Esophagus muscularis mucosa (tissue), 3 donors: ENCODE measurements around the gene DPPA5.

Experiments used
- POLR2A ChIP-seq: fragments of 450-650 bp; IDR thresholded peaks from one replicate; pipeline ENCODE4 v1.6.1; 2017; ENCODE audit warnings: antibody characterized with exemption, moderate library complexity, mild to moderate bottlenecking, low read depth
- POLR2AphosphoS5 ChIP-seq, 2 donors: sonication (generic); formaldehyde crosslinking; IDR thresholded peaks; one replicate each; pipeline ENCODE4 v1.6.1; 2017; ENCODE audit warnings: antibody characterized with exemption in 2 of 2
- TF ChIP-seq, protein P1 (sequence below), 3 experiments: fragments of 200-600 bp in 2 of 3; fragments of 450-650 bp in 1 of 3; sonication (generic) in 2 of 3; IDR thresholded peaks; one replicate each; pipeline ENCODE4 v1.5.1; 2017 to 2019; ENCODE audit warnings: antibody characterized with exemption in 3 of 3, mild to moderate bottlenecking in 2 of 3, moderate library complexity in 1 of 3

DNA sequence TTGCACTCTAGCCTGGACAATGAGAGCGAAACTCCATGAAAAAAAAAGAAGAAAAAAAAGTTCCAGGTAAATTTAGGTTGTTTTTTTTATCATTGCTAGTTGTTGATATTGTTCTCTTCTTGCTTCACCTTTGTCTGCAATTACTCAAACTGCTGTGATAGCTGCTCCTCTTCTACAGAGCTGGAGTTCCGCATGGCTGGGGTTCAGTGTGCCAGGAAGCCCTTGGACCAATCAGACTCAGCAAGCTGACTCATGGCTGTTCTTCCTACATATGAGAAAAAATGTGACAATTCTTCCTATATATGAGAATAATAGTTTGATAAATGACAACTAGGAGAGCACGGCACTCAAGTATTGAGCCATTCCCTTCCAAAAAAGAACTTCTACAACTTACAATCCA lies 28.4 kb downstream of the DPPA5 start:
- TF ChIP-seq, protein P1, sequence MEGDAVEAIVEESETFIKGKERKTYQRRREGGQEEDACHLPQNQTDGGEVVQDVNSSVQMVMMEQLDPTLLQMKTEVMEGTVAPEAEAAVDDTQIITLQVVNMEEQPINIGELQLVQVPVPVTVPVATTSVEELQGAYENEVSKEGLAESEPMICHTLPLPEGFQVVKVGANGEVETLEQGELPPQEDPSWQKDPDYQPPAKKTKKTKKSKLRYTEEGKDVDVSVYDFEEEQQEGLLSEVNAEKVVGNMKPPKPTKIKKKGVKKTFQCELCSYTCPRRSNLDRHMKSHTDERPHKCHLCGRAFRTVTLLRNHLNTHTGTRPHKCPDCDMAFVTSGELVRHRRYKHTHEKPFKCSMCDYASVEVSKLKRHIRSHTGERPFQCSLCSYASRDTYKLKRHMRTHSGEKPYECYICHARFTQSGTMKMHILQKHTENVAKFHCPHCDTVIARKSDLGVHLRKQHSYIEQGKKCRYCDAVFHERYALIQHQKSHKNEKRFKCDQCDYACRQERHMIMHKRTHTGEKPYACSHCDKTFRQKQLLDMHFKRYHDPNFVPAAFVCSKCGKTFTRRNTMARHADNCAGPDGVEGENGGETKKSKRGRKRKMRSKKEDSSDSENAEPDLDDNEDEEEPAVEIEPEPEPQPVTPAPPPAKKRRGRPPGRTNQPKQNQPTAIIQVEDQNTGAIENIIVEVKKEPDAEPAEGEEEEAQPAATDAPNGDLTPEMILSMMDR (IDR thresholded peaks at IDR 0.05), result no peak
- TF ChIP-seq POLR2A (no peak), POLR2AphosphoS5 (IDR thresholded peaks at IDR 0.05) (no peak)
